Measurements from ENCODE around the gene INO80E.

GRCh38 chr16:30005341-30006094, 9.5 kb downstream of the INO80E start:
- TF ChIP-seq POLR2AphosphoS5 (IDR thresholded peaks at IDR 0.05; ENCODE audit: low read depth, low read length) (peak; percentile 20; the same call in 1 of the 2 replicates), POLR2A (IDR thresholded peaks at IDR 0.05; ENCODE audit: borderline replicate concordance, extremely low read depth, insufficient read depth, insufficient read length) (no peak)
- TF ChIP-seq, protein P1, sequence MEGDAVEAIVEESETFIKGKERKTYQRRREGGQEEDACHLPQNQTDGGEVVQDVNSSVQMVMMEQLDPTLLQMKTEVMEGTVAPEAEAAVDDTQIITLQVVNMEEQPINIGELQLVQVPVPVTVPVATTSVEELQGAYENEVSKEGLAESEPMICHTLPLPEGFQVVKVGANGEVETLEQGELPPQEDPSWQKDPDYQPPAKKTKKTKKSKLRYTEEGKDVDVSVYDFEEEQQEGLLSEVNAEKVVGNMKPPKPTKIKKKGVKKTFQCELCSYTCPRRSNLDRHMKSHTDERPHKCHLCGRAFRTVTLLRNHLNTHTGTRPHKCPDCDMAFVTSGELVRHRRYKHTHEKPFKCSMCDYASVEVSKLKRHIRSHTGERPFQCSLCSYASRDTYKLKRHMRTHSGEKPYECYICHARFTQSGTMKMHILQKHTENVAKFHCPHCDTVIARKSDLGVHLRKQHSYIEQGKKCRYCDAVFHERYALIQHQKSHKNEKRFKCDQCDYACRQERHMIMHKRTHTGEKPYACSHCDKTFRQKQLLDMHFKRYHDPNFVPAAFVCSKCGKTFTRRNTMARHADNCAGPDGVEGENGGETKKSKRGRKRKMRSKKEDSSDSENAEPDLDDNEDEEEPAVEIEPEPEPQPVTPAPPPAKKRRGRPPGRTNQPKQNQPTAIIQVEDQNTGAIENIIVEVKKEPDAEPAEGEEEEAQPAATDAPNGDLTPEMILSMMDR (IDR thresholded peaks at IDR 0.05 in 2 of 3, conservative IDR thresholded peaks at IDR 0.05 in 1 of 3; ENCODE audit: borderline replicate concordance in 1 of 3, insufficient read depth in 1 of 3, low read depth in 2 of 3, low read length in 2 of 3) = peak; percentile 66 to 81 (median 81)

Data from HCT116 (cell line).